Spleen (tissue), 7 donors: ENCODE measurements around the gene LIPE.

Source experiments
- CTCF ChIP-seq, 11 experiments: fragments of 200-600 bp in 7 of 11; fragments of 450-650 bp in 4 of 11; sonication (generic) in 4 of 11; IDR thresholded peaks in 8 of 11; conservative IDR thresholded peaks in 3 of 11; 1 replicate in 7 of 11; 2 replicates in 4 of 11; pipeline versions ENCODE4 v1.4.0 to v1.8.0; 2016 to 2021; ENCODE audit warnings: antibody characterized with exemption in 11 of 11, inconsistent platforms in 4 of 11, mild to moderate bottlenecking in 1 of 11
- POLR2A ChIP-seq, 3 donors: fragments of 450-650 bp; IDR thresholded peaks; one replicate each; pipeline ENCODE4 v1.5.1; 2017; ENCODE audit warnings: antibody characterized with exemption in 3 of 3, mild to moderate bottlenecking in 1 of 3
- donor health status: DM: no; HTN: no; CAD: no; lungs with moderate emphysema.
- donor health status: DM: no; HTN: no; CAD: no.
- donor health status: DM: no; HTN: no; CAD: no.

GRCh38 chr19:42466521-42467182 is 39.5 kb upstream of the LIPE start:
- TF ChIP-seq CTCF (IDR thresholded peaks at IDR 0.05 in 8 of 11, conservative IDR thresholded peaks at IDR 0.05 in 3 of 11) = no peak
- TF ChIP-seq POLR2A (IDR thresholded peaks at IDR 0.05) = no peak
